Tibial artery (tissue), 4 donors: ENCODE results near the gene PLD2.

ENCODE experiments used
- DNase-seq, 2 donors: peaks; one replicate each; pipeline ENCODE4 v3.0.0-alpha.2; 2019
- H3K27ac ChIP-seq, 2 donors: fragments of 200-600 bp; sonication (generic) in 1 of 2; 1 replicate in 1 of 2; 2 replicates in 1 of 2; pipeline ENCODE4 v1.5.1; 2018 to 2019; ENCODE audit warnings: mild to moderate bottlenecking in 1 of 2
- H3K27me3 ChIP-seq, 2 donors: fragments of 200-600 bp; sonication (generic) in 1 of 2; one replicate each; pipeline versions ENCODE4 v1.5.1 to v1.6.0; 2016 to 2019
- H3K36me3 ChIP-seq, 3 donors: fragments of 200-600 bp; sonication (generic) in 2 of 3; one replicate each; pipeline ENCODE4 v1.5.1; 2016 to 2019; ENCODE audit warnings: mild to moderate bottlenecking in 2 of 3
- H3K4me1 ChIP-seq, 4 donors: fragments of 200-600 bp; sonication (generic) in 2 of 4; 1 replicate in 3 of 4; 2 replicates in 1 of 4; pipeline ENCODE4 v1.5.1; 2016 to 2019
- H3K4me3 ChIP-seq, 2 donors: fragments of 200-600 bp; sonication (generic) in 1 of 2; 1 replicate in 1 of 2; 2 replicates in 1 of 2; pipeline ENCODE4 v1.5.1; 2018 to 2019; ENCODE audit warnings: mild to moderate bottlenecking in 2 of 2
- H3K9me3 ChIP-seq, 3 donors: fragments of 200-600 bp; sonication (generic) in 1 of 3; one replicate each; pipeline ENCODE4 v1.5.1; 2016 to 2019
- intact Hi-C: fragments of 100-400 bp; cut with DNase I; formaldehyde crosslinking; loops from one replicate; pipeline ENCODE4 v1.15.0; 2023; ENCODE audit warnings: low total_unique reads
- TF ChIP-seq, protein P1 (sequence below), 2 experiments: fragments of 200-600 bp in 1 of 2; fragments of 450-650 bp in 1 of 2; IDR thresholded peaks; one replicate each; pipeline ENCODE4 v1.5.1; 2017 to 2019; ENCODE audit warnings: antibody characterized with exemption in 2 of 2, mild to moderate bottlenecking in 1 of 2, moderate library complexity in 1 of 2

The PLD2 gene

DNA sequence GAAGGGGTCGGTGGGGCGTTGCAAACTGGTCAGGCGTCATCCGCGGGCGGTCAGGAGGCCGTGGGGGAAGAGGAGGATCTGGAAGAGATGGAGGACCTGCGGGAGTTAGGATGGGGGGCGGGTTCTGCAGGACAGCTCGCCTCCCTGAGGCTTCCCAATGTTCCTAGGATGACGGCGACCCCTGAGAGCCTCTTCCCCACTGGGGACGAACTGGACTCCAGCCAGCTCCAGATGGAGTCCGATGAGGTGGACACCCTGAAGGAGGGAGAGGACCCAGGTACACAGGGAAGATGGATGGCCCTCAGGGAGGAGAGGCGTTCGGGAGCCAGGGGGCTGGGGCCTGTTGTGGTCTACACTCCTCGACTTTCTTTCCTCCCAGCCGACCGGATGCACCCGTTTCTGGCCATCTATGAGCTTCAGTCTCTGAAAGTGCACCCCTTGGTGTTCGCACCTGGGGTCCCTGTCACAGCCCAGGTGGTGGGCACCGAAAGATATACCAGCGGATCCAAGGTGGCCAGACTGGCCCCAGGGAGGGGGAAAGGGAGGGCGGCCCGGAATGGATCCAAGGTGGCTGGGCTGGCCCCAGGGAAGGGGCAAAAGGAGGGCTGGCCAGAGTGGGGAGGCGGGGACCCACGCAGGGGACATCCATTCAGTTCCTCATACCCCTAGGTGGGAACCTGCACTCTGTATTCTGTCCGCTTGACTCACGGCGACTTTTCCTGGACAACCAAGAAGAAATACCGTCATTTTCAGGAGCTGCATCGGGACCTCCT lies 839 bp downstream of the PLD2 start:
- Histone ChIP-seq H3K4me3 (peak overlapping the region; percentile 89 to 94), H3K9me3 (no peaks in the 10 kb centered on the region), H3K36me3 (peaks cover 0 to 31% (median 6%) of the 10 kb centered on the region in 3 donors), H3K4me1 (peaks cover 0 to 25% (median 18%) of the 10 kb centered on the region in 4 donors), H3K27me3 (no peaks in the 10 kb centered on the region), H3K27ac (peak overlapping the region; percentile 67 to 71)
- TF ChIP-seq, protein P1, sequence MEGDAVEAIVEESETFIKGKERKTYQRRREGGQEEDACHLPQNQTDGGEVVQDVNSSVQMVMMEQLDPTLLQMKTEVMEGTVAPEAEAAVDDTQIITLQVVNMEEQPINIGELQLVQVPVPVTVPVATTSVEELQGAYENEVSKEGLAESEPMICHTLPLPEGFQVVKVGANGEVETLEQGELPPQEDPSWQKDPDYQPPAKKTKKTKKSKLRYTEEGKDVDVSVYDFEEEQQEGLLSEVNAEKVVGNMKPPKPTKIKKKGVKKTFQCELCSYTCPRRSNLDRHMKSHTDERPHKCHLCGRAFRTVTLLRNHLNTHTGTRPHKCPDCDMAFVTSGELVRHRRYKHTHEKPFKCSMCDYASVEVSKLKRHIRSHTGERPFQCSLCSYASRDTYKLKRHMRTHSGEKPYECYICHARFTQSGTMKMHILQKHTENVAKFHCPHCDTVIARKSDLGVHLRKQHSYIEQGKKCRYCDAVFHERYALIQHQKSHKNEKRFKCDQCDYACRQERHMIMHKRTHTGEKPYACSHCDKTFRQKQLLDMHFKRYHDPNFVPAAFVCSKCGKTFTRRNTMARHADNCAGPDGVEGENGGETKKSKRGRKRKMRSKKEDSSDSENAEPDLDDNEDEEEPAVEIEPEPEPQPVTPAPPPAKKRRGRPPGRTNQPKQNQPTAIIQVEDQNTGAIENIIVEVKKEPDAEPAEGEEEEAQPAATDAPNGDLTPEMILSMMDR (IDR thresholded peaks at IDR 0.05), result no peak
- no peak for DNase-seq
- intact Hi-C loops, result no loop called here

DNA sequence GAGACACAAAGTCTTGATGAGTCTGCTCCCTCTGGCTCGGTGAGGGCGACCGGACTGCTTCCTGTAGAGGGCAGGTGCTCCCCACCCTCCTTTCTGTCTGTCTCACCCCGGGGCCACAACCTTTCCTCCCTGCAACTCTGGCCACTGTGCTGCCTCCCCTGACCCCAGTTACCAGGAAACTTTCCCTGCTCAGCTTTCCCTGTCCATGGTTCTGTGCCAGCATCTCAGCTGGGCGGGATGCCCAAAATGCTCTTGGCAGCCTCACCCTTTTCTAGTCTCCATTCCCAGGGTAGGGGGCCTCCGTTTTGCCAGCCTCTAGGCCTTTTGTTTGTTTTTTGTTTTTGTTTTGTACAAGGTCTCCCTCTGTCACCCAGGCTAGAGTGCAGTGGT lies 1.4 kb downstream of the PLD2 start:
- Histone ChIP-seq H3K27me3 (no peaks in the 10 kb centered on the region), H3K4me1 (peaks cover 0 to 25% (median 18%) of the 10 kb centered on the region in 4 donors), H3K9me3 (no peaks in the 10 kb centered on the region), H3K27ac (no peak overlapping the region), H3K36me3 (peaks cover 0 to 31% (median 6%) of the 10 kb centered on the region in 3 donors), H3K4me3 (peak overlapping the region in 1 of 2 donors; percentile 89)
- TF ChIP-seq, protein P1 (IDR thresholded peaks at IDR 0.05), result no peak
- intact Hi-C loops, result no loop called here
- peak in 1 of 2 donors; percentile 80 for DNase-seq

DNA sequence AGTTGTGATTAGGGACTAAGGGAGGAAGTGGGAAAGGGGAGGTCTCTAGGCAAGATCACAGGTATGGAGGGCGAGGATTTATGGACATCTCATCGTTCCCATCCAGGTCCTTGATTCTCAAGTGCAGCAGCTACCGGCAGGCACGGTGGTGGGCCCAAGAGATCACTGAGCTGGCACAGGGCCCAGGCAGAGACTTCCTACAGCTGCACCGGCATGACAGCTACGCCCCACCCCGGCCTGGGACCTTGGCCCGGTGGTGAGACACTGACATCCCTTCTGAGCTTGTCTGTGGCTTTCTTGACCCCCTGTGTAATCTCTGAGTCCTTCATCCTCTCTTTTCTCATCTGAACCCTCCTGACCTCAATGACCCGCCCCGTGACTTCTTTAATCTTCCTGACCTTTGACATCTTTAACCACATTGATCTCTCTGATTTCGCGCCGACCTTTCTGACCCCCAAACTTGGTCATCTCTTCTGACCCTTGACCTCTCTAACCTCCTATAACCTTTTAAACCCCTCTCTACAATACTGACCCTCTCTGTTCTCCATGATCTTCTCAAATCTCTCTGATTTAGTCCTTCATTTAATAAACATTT lies 3.8 kb downstream of the PLD2 start:
- Histone ChIP-seq H3K4me3 (no peak overlapping the region), H3K27me3 (no peaks in the 10 kb centered on the region), H3K27ac (no peak overlapping the region), H3K36me3 (peaks cover 0 to 48% (median 14%) of the 10 kb centered on the region in 3 donors), H3K4me1 (peaks cover 0 to 24% (median 18%) of the 10 kb centered on the region in 4 donors), H3K9me3 (no peaks in the 10 kb centered on the region)
- TF ChIP-seq, protein P1 (IDR thresholded peaks at IDR 0.05), result no peak
- intact Hi-C loops, result no loop called here
- DNase-seq, result no peak

DNA sequence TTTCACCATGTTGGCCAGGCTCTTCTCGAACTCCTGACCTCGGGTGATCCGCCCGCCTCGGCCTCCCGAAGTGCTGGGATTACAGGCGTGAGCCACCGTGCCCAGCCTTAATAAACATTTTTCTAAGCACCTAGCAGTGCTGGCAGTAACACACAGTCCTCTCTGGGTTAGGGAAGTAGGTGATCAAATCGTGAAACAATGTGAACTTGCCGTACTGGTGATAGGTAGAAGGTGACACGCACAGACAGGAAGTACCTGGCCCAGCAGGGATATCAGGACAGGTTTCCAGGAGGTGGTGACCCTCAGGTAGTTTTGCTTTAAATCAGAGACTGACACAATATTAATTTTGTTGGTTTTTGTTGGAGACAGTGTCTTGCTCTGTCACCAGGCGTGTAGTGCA lies 4.5 kb downstream of the PLD2 start:
- no peaks in the 10 kb centered on the region for H3K27me3 ChIP-seq
- peaks cover 0 to 17% (median 15%) of the 10 kb centered on the region in 4 donors for H3K4me1 ChIP-seq
- H3K27ac ChIP-seq, result no peak overlapping the region
- DNase-seq, result no peak
- H3K4me3 ChIP-seq, result no peak overlapping the region
- H3K9me3 ChIP-seq, result no peaks in the 10 kb centered on the region
- peaks cover under 1 to 55% (median 19%) of the 10 kb centered on the region in 3 donors for H3K36me3 ChIP-seq
- TF ChIP-seq, protein P1 (IDR thresholded peaks at IDR 0.05), result no peak
- intact Hi-C loops, result no loop called here

DNA sequence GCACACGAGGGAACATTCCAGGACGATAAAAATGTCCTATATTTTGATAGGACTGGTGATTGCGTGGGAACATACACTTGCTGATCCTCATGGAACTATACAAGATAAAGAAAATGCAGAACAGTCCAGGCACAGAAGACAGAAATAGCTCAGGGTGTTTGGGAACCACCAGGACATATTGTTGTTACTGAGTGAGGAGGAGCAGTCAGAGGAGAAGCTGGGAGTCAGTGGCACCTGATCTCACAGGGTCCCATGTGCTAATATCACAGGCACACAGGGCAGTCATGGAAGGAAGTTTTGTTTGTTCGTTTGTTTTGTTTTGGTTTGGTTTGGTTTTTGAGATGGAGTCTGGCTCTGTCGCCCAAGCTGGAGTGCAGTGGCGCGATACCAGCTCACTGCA lies 5.7 kb downstream of the PLD2 start:
- H3K27ac ChIP-seq, result no peak overlapping the region
- TF ChIP-seq, protein P1 (IDR thresholded peaks at IDR 0.05), result no peak
- H3K27me3 ChIP-seq, result no peaks in the 10 kb centered on the region
- H3K4me1 ChIP-seq, result peaks cover 0 to 12% (median 10%) of the 10 kb centered on the region in 4 donors
- peaks cover 3 to 67% (median 30%) of the 10 kb centered on the region in 3 donors for H3K36me3 ChIP-seq
- H3K9me3 ChIP-seq, result no peaks in the 10 kb centered on the region
- DNase-seq, result no peak
- intact Hi-C loops, result no loop called here
- no peak overlapping the region for H3K4me3 ChIP-seq
